Astrocyte (in vitro differentiated cells and primary cell): ENCODE results near the gene PRRG1.
"Not testable (repeated sequence)": the region's sequence is repeated elsewhere in the genome, so short reads cannot be mapped to it uniquely, and the experiment has no call there.

Experiments used
- EZH2 ChIP-seq: IDR thresholded peaks from 2 replicates; pipeline ENCODE4 v1.6.1; 2012; ENCODE audit warnings: mild to moderate bottlenecking, low read length, inconsistent platforms; ENCODE audit not compliant: insufficient read depth
- TF ChIP-seq, protein P1 (sequence below): IDR thresholded peaks from 2 replicates; pipeline ENCODE4 v1.5.1; 2011; ENCODE audit warnings: low read depth, mild to moderate bottlenecking, inconsistent platforms, low read length, moderate library complexity; ENCODE audit not compliant: insufficient read depth

DNA sequence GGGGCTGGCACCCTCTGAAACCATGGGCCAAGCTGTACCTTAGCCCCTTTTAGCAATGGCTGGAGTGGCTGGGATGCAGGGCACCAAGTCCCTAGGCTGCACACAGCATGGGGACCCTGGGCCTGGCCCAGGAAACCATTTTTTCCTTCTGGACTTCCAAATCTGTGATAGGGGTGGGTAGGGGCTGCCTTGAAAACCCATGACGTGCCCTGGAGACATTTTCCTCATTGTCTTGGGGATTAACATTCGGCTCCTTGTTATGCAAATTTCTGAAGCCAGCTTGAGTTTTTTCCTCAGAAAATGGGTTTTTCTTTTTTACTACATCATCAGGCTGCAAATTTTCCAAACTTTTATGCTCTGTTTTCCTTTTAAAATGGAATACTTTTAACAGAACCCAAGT is 79.8 kb downstream of the PRRG1 start:
- TF ChIP-seq, protein P1, sequence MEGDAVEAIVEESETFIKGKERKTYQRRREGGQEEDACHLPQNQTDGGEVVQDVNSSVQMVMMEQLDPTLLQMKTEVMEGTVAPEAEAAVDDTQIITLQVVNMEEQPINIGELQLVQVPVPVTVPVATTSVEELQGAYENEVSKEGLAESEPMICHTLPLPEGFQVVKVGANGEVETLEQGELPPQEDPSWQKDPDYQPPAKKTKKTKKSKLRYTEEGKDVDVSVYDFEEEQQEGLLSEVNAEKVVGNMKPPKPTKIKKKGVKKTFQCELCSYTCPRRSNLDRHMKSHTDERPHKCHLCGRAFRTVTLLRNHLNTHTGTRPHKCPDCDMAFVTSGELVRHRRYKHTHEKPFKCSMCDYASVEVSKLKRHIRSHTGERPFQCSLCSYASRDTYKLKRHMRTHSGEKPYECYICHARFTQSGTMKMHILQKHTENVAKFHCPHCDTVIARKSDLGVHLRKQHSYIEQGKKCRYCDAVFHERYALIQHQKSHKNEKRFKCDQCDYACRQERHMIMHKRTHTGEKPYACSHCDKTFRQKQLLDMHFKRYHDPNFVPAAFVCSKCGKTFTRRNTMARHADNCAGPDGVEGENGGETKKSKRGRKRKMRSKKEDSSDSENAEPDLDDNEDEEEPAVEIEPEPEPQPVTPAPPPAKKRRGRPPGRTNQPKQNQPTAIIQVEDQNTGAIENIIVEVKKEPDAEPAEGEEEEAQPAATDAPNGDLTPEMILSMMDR = not testable (repeated sequence)
- not testable (repeated sequence) for TF ChIP-seq EZH2
